ENCODE results near the gene VPS26B. TPM values are rescaled to one million over a fixed set of nuclear protein-coding genes. Genes with fewer than 3 reads are reported as not detected.

Gene VPS26B
- total RNA-seq, 1 donor from 2014 or later: 19.2 TPM

DNA sequence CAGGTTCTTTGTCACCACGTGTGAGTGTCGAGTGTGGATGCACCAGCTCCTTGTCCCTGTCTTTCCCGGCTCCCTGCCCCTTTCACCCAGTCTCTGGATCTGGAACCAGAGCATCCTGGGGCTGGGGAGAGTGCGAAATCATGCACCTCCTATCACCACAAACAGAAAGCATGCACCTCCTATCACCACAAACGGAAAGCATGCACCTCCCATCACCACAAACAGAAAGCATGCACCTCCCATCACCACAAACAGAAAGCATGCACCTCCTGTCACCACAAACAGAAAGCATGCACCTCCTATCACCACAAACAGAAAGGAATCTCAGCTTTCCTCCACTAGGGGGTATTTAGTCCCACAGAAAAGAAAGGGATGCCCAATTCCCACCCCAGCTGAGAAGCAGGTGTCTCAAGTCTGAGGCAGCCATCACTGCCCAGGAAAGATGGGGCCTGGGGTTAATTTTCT lies 45.8 kb downstream of the VPS26B start:
- TF ChIP-seq, protein P1, sequence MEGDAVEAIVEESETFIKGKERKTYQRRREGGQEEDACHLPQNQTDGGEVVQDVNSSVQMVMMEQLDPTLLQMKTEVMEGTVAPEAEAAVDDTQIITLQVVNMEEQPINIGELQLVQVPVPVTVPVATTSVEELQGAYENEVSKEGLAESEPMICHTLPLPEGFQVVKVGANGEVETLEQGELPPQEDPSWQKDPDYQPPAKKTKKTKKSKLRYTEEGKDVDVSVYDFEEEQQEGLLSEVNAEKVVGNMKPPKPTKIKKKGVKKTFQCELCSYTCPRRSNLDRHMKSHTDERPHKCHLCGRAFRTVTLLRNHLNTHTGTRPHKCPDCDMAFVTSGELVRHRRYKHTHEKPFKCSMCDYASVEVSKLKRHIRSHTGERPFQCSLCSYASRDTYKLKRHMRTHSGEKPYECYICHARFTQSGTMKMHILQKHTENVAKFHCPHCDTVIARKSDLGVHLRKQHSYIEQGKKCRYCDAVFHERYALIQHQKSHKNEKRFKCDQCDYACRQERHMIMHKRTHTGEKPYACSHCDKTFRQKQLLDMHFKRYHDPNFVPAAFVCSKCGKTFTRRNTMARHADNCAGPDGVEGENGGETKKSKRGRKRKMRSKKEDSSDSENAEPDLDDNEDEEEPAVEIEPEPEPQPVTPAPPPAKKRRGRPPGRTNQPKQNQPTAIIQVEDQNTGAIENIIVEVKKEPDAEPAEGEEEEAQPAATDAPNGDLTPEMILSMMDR (IDR thresholded peaks at IDR 0.05; ENCODE audit: insufficient read depth, low read length, severe bottlenecking): no peak
- Histone ChIP-seq H3K4me3 (ENCODE audit: low read depth, low read length) (no peak overlapping the region), H3K27me3 (ENCODE audit: control insufficient read depth, insufficient read depth, low read length) (no peaks in the 10 kb centered on the region), H3K36me3 (ENCODE audit: control insufficient read depth, insufficient read depth, low read length) (no peaks in the 10 kb centered on the region)
- no peak for FAIRE-seq
- DNase-seq (ENCODE audit: low read depth): no peak

DNA sequence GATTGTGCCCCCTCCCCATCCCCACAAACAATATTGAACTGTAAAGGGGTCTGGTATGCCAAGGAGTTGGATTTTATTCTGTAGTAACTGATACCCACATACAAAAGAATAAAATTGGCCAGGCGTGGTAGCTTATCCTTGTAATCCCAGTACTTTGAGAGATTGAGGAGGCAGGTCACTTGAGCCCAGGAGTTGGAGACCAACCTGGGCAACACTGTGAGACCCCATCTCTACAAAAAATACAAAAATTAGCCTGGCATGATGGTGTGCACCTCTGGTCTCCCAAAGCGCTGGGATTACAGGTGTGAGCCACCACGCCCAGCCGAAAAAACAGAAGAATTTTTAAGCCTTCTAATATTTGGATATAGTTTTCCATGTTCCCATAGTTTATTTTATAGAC lies 47.5 kb downstream of the VPS26B start:
- H3K36me3 ChIP-seq (ENCODE audit: control insufficient read depth, insufficient read depth, low read length): no peaks in the 10 kb centered on the region
- DNase-seq (ENCODE audit: low read depth) (no peak), FAIRE-seq (no peak)
- TF ChIP-seq, protein P1 (IDR thresholded peaks at IDR 0.05; ENCODE audit: insufficient read depth, low read length, severe bottlenecking): no peak
- H3K27me3 ChIP-seq (ENCODE audit: control insufficient read depth, insufficient read depth, low read length): no peaks in the 10 kb centered on the region
- H3K4me3 ChIP-seq (ENCODE audit: low read depth, low read length): no peak overlapping the region

DNA sequence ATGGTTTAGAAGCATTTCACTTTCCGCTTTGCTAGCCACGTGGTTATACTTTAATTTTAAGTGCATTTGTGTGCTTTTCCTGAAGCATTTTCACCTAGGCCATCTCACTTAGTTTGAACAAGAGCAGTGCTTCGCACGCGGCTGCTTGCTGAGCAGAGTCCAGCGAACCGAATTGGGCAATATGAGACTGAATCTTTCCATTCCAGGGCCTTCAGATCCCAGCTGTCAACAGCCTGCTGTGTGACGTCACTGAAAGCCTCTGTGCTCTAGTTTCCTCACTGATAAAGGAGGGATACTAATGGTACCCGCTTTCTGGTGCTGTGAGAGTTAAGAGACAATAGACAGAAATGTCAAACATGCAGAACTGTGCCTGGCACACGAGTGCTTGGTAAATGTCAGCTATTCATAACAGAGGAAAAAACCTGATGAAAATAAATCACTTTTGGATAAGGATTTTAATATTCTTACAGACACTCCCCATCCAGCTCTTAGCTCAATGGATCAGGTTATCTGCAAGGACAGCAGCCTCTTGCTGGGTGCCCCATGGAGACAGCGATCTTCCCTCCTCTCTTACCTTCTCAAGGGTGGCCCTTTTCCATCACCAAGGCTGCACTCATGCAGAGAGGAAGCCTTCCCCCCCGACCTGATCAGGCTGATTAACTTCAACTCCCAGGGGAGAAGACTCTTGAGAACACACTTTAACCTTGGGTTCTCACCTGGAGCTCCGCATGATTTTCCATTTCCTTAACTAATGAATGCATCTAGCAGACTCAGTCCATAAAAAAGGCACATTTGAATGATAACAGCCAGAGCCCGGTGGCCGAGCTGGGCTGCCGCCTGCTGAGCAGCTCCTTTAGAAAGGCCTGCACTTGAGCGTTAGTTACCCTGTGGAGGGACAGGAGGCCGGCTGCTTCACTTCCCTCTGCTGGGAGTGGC lies 48.2 kb downstream of the VPS26B start:
- TF ChIP-seq, protein P1 (IDR thresholded peaks at IDR 0.05; ENCODE audit: insufficient read depth, low read length, severe bottlenecking): no peak
- FAIRE-seq (no peak), DNase-seq (ENCODE audit: low read depth) (no peak)
- Histone ChIP-seq H3K36me3 (ENCODE audit: control insufficient read depth, insufficient read depth, low read length) (no peaks in the 10 kb centered on the region), H3K27me3 (ENCODE audit: control insufficient read depth, insufficient read depth, low read length) (no peaks in the 10 kb centered on the region), H3K4me3 (ENCODE audit: low read depth, low read length) (no peak overlapping the region)

DNA sequence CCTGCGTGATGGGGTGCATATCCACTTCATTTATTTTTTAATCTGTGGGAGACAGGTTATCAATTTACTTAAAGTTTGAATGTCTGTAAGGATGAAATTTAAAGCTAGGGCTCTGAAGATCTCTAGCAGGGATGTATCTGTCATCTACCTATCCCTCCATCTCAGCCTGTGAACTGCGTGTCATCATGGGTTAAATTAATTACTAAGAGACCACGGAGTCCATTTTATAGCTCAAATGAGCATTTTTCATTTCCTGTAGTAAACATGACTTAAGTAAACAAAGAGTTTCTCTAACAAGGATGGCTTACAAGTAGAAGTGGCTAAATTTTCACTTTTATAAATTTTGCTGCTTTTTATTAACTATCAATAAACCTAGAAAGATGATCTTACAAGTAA lies 48.8 kb downstream of the VPS26B start:
- H3K36me3 ChIP-seq (ENCODE audit: control insufficient read depth, insufficient read depth, low read length): no peaks in the 10 kb centered on the region
- no peak for DNase-seq (ENCODE audit: low read depth)
- TF ChIP-seq, protein P1 (IDR thresholded peaks at IDR 0.05; ENCODE audit: insufficient read depth, low read length, severe bottlenecking): no peak
- FAIRE-seq: no peak
- H3K4me3 ChIP-seq (ENCODE audit: low read depth, low read length): no peak overlapping the region
- no peaks in the 10 kb centered on the region for H3K27me3 ChIP-seq (ENCODE audit: control insufficient read depth, insufficient read depth, low read length)

DNA sequence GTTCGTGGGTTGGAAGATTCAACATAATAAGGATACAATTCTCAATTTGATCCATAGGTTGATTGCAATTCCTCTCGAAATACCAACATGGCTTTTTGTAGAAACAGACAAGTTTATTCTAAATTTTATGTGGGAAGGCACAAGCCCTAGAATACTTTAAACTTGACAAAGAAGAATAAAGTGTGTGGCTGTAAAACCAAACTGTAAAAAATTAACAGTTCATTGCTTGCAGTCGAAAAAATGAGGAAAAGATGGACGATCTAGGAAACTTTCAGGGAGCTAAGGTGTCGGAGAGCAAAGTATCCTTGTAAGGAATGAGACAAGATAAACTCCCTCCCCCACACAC lies 50.7 kb downstream of the VPS26B start:
- no peak for FAIRE-seq
- TF ChIP-seq, protein P1 (IDR thresholded peaks at IDR 0.05; ENCODE audit: insufficient read depth, low read length, severe bottlenecking): no peak
- no peak for DNase-seq (ENCODE audit: low read depth)

More for the DNA sequence above, 50.7 kb downstream of the VPS26B start:
- Histone ChIP-seq H3K36me3 (ENCODE audit: control insufficient read depth, insufficient read depth, low read length) (no peaks in the 10 kb centered on the region), H3K4me3 (ENCODE audit: low read depth, low read length) (peak overlapping the region; percentile 54), H3K27me3 (ENCODE audit: control insufficient read depth, insufficient read depth, low read length) (no peaks in the 10 kb centered on the region)
